ENCODE data around the gene MORN4.
A peak's percentile ranks its signal among the peaks of the same experiment; 100 is the strongest.

The MORN4 gene

DNA sequence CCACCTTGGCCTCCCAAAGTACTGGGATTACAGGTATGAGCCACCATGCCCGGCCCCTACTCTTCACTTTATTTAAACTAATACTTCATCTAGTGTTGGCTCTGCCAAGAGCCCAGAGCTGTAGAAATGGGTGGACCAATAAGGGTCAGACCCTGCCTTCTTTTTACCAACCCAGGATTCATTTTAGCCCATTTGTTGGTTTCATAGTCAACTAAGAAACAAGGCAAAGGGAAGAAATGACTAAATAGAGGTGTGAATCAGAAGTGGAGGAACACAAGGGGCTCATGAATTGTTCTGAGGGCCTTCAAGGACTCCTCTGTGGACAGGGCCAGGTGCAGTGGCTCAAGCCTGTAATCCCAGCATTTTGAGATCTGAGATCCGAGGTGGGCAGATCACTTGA lies 59.6 kb downstream of the MORN4 start:
- DNase-seq (ENCODE audit: low read depth in 2 of 2), result no peak

DNA sequence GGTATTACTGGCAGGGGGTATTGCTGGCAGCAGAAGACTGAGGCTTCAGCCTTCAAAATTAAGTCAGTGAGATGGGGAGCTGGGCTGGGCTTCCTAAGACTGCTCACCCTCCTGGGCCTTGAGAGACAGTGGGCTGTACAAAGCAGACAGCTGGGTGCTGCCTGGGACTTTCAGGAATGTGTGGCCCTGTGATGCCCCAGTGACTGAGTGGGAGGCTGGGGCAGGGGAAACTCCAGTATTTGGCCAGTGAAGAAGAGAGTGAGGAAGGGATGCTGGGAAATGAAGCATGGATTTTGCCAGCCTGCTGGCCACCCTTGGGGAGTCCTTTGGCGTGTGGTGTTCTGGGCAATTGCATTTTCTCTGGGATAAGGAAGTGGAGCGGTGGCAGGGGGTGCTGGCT lies 60.3 kb downstream of the MORN4 start:
- no peak for DNase-seq (ENCODE audit: low read depth in 2 of 2)

DNA sequence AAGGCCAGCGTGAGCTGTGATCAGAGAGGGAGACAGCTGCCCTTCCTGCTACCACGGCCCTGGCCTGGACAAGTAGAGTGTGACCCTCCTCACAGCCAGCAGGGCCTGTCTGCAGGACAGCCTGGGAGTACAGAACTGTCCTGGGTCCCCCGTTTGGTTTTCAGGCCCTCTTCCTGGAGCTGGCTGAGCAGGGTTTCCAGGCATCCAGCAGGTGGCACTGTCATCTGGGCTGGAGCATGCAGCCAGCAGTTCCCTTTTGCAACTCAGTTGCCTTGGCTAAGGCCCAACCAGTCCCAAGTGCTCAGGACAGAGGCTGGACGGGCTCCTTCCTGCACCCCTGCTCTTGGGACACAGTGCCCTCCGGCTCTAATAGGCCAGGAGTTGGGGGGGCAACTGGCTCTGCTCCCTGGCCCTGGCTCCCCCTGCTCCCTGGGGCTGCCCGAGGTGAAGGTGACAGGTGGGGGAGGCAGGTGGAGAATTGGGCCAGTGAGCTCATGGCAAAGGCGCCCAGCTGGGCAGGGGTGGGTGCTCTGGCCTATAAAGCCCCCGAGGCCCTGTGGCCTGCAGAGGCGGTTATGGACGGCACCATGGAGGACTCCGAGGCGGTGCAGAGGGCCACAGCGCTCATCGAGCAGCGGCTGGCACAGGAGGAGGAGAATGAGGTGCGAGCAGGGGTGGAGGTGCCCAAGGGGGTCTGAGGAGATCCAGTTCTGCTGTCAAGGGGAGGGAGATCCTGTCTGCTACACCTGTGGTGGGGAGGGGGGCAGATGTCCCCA lies 60.9 kb downstream of the MORN4 start, which contains the start of gene ANKRD2:
TSS of gene ANKRD2 (plus strand) at position 566 of the 776 bp plus-strand sequence. CDS start at position 576, 10 bp downstream.
- DNase-seq (ENCODE audit: low read depth in 2 of 2), result peak; percentile 46 to 59

DNA sequence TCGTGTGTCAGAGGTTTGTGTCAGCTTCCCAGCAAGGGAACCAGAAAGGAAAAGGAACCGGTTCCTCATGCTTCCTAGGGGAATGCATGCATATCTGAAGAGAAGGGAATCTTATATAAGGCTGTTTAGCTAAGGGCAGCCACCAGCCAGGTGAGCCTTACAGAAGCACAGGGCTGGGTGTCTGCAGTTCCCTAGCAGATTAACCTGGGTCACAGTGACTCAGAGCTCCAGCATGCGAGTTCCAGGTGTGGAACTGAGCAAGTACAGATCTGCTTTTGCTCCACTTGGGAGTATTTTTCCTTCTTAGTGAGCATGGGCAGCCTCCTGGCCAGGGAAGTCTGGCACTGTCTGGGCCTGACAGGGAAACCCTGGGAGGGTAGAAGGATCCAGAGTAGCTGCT lies 61.7 kb downstream of the MORN4 start:
- no peak for DNase-seq (ENCODE audit: low read depth in 2 of 2)

DNA sequence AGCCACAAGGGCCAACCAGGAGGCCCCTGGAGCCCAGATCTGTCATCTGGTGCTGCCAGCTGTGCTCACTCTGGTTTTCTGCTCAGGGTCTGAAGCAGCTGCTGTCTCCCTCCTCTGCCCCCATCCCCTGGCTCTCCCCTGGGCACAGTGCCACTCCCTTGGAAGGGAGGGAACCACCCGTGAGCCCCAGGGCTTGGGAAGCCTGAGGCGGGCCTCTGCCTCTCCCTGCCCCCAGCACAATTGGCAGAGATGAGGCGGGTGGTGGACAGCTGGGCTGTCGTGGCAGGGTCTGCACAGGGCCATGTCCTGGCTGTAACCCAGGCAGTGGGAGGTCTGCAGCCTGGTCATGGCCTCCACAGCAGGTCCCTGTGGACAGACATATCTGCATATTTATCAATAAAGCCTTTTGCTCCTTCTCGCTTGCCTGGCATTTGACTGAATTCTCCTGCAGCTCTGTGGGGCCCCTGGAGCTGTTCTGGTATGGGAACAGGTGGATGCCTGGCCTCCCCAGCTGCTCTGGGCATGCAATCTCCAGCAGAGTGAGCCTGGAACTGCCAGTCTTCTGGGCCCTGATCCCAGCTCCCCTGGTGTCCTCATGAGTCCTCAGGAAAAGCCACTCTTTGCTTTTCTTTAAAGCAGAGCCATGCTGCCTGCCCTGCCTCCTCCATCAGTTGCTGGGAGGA lies 62.4 kb downstream of the MORN4 start:
- DNase-seq (ENCODE audit: low read depth in 2 of 2), result no peak

DNA sequence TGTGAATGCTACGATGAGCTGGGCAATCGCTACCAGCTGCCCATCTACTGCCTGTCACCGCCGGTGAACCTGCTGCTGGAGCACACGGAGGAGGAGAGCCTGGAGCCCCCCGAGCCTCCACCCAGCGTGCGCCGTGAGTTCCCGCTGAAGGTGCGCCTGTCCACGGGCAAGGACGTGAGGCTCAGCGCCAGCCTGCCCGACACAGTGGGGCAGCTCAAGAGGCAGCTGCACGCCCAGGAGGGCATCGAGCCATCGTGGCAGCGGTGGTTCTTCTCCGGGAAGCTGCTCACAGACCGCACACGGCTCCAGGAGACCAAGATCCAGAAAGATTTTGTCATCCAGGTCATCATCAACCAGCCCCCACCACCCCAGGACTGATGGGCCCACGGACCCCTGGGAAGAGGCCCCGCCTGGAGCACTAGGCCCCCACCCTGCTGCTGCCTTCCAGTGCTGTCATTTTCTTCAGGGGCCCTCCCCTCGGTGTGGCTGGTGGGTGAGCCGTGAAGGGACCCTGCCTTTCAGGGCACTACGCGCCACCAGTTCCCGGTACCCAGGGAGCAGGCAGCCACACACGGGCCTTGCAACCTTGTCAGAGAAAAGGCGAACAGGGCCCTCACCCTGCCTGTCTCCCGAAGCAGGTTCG lies 63.0 kb downstream of the MORN4 start:
- no peak for DNase-seq (ENCODE audit: low read depth in 2 of 2)

DNA sequence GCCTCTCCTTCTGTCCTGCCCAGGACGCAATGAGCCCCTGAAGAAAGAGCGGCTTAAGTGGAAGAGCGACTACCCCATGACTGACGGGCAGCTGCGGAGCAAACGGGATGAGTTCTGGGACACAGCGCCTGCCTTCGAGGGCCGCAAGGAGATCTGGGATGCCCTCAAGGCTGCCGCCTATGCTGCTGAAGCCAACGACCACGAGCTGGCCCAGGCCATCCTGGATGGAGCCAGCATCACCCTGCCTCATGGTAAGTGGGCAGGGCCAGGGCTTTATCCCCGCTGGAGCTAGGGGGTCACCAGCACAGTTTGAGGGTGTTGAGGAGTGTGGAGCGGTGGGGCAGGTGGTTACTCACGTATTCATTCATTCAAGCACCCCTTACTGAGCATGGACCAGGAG lies 65.4 kb downstream of the MORN4 start:
- DNase-seq (ENCODE audit: low read depth in 2 of 2), result no peak

DNA sequence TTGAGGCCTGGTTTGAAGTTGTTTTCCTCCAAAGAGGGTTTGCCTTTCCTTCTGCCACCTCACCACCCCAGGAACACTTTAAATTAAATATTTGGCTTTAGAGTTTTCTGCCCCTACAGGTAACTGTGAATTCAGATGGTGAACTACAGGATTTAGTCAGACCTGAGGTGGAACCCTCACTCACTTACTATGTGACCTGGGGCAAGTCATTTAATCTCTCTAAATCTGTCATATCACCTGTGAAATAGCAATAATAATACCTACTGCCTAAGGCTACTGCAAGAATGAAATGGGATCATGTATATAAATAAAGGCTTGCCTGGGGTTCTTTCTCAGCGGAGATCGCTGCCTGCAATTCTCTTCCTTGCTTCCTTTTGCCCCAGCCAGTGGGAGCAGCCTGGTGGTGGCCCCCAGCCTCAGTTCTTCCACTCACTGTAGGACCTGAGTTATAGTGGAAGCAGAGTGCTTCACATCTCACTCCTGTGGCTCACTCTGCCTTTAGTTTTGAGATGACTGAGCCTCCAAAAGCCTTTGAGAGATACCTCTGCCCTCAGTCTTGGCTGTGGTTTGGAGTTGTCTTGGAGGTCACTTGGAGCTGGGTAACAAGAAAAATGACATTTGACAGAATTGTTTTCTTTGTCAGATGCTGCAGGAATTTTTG lies 66.8 kb downstream of the MORN4 start:
- no peak for DNase-seq (ENCODE audit: low read depth in 2 of 2)

DNA sequence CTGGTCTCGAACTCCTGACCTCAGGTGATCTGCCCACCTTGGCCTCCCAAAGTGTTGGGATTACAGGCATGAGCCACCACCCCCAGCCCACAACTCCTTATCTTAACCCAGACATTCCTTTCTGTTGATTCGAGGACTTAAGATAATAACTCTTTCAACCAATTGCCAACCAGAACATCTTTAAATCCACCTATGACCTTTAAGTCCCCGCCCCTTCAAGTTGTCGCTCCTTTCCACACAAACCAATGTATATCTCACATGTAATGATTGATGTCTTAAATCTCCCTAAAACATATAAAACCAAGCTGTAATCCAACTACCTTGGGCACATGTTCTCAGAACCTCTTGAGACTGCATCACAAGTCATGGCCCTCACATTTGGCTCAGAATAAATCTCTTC lies 68.5 kb downstream of the MORN4 start:
- no peak for DNase-seq (ENCODE audit: low read depth in 2 of 2)
